Activated CD4-positive, alpha-beta T cell treated with anti-CD3 and anti-CD28 coated beads, Interleukin-2, amount 10 ng/mL, durations not matched to agents 24 days and 14 days (primary cell): ENCODE results near the gene SMAP1. TPM values are rescaled to one million over a fixed set of nuclear protein-coding genes. Genes with fewer than 3 reads are reported as not detected.

ENCODE experiments used
- DNase-seq: peaks from one replicate; pipeline ENCODE4 v3.0.0; 2022
- H3K27ac Mint-ChIP-seq: one replicate; pipeline ENCODE4 v1.8.0; 2022; ENCODE audit warnings: mild to moderate bottlenecking, mixed read lengths
- H3K27me3 Mint-ChIP-seq: one replicate; pipeline ENCODE4 v1.8.0; 2022; ENCODE audit warnings: mixed read lengths
- H3K36me3 Mint-ChIP-seq: one replicate; pipeline ENCODE4 v1.8.0; 2022; ENCODE audit warnings: low read depth, mild to moderate bottlenecking, mixed read lengths
- H3K4me1 Mint-ChIP-seq: one replicate; pipeline ENCODE4 v1.8.0; 2021; ENCODE audit warnings: mixed read lengths
- H3K4me3 Mint-ChIP-seq: one replicate; pipeline ENCODE4 v1.8.0; 2022; ENCODE audit warnings: mild to moderate bottlenecking, moderate library complexity, mixed read lengths
- H3K9me3 Mint-ChIP-seq: one replicate; pipeline ENCODE4 v1.8.0; 2021; ENCODE audit warnings: mixed read lengths
- intact Hi-C: fragments of 100-400 bp; cut with micrococcal nuclease; formaldehyde crosslinking; loops from one replicate; pipeline ENCODE4 v1.15.1; 2023
- total RNA-seq: library from RNA; stranded (reverse); gene quantifications from 2 replicates; pipeline ENCODE4 v1.2.3, GENCODE V29; 2022

SMAP1 gene
- total RNA-seq, 1 donor from 2014 or later: 23.2 TPM

- intact Hi-C loops: loop anchor here (1.0 to 10.0 kb wide), 4 partner anchors 73 to 570 kb away; partner anchors contain the start of gene B3GAT2
- no peaks in the 10 kb centered on the region for H3K9me3 Mint-ChIP-seq
- no peak overlapping the region for H3K4me3 Mint-ChIP-seq
- H3K36me3 Mint-ChIP-seq: no peaks in the 10 kb centered on the region
- H3K4me1 Mint-ChIP-seq: no peaks in the 10 kb centered on the region
- H3K27ac Mint-ChIP-seq: no peak overlapping the region
- DNase-seq: peak; percentile 88
- H3K27me3 Mint-ChIP-seq: peaks cover 14% of the 10 kb centered on the region
Observed at GRCh38 chr6:70884074-70884983, 216.6 kb downstream of the SMAP1 start.

- Mint-ChIP-seq H3K27me3 (peaks cover 9% of the 10 kb centered on the region), H3K9me3 (no peaks in the 10 kb centered on the region), H3K4me3 (no peak overlapping the region), H3K4me1 (no peaks in the 10 kb centered on the region), H3K27ac (no peak overlapping the region), H3K36me3 (no peaks in the 10 kb centered on the region)
- intact Hi-C loops: loop anchor here (10.0 kb wide), 1 partner anchor 571 kb away; no protein-coding TSS in a partner anchor
- no peak for DNase-seq
Observed at GRCh38 chr6:70886071-70886470, 218.4 kb downstream of the SMAP1 start.

GRCh38 chr6:70886661-70887060 lies 219.0 kb downstream of the SMAP1 start:
- H3K9me3 Mint-ChIP-seq: no peaks in the 10 kb centered on the region
- DNase-seq: no peak
- no peak overlapping the region for H3K4me3 Mint-ChIP-seq
- no peaks in the 10 kb centered on the region for H3K36me3 Mint-ChIP-seq
- peaks cover 6% of the 10 kb centered on the region for H3K27me3 Mint-ChIP-seq
- no peaks in the 10 kb centered on the region for H3K4me1 Mint-ChIP-seq
- intact Hi-C loops: loop anchor here (10.0 kb wide), 1 partner anchor 572 kb away; no protein-coding TSS in a partner anchor
- no peak overlapping the region for H3K27ac Mint-ChIP-seq

- Mint-ChIP-seq H3K27ac (no peak overlapping the region), H3K27me3 (peaks cover 8% of the 10 kb centered on the region), H3K4me3 (no peak overlapping the region), H3K36me3 (no peaks in the 10 kb centered on the region), H3K9me3 (no peaks in the 10 kb centered on the region), H3K4me1 (no peaks in the 10 kb centered on the region)
- no peak for DNase-seq
- intact Hi-C loops: loop anchor here (10.0 kb wide), 1 partner anchor 574 kb away; no protein-coding TSS in a partner anchor
Observed at GRCh38 chr6:70889270-70889669, 221.6 kb downstream of the SMAP1 start.

GRCh38 chr6:70894001-70894400 lies 226.3 kb downstream of the SMAP1 start:
- H3K36me3 Mint-ChIP-seq: no peaks in the 10 kb centered on the region
- H3K4me3 Mint-ChIP-seq: no peak overlapping the region
- intact Hi-C loops: no loop called here
- no peak for DNase-seq
- no peak overlapping the region for H3K27ac Mint-ChIP-seq
- no peaks in the 10 kb centered on the region for H3K9me3 Mint-ChIP-seq
- peaks cover 10% of the 10 kb centered on the region for H3K27me3 Mint-ChIP-seq
- no peaks in the 10 kb centered on the region for H3K4me1 Mint-ChIP-seq

- Mint-ChIP-seq H3K36me3 (no peaks in the 10 kb centered on the region), H3K4me3 (no peak overlapping the region), H3K9me3 (no peaks in the 10 kb centered on the region), H3K27ac (no peak overlapping the region), H3K4me1 (no peaks in the 10 kb centered on the region), H3K27me3 (peaks cover 9% of the 10 kb centered on the region)
- no peak for DNase-seq
- intact Hi-C loops: no loop called here
Observed at GRCh38 chr6:70900047-70900446, 232.4 kb downstream of the SMAP1 start.

- intact Hi-C loops: no loop called here
- Mint-ChIP-seq H3K27ac (no peak overlapping the region), H3K36me3 (no peaks in the 10 kb centered on the region), H3K4me1 (no peaks in the 10 kb centered on the region), H3K27me3 (peaks cover 9% of the 10 kb centered on the region), H3K4me3 (no peak overlapping the region), H3K9me3 (no peaks in the 10 kb centered on the region)
- no peak for DNase-seq
Observed at GRCh38 chr6:70901324-70901723, 233.6 kb downstream of the SMAP1 start.

GRCh38 chr6:70903665-70904452 lies 236.2 kb downstream of the SMAP1 start:
- intact Hi-C loops: no loop called here
- peaks cover 9% of the 10 kb centered on the region for H3K27me3 Mint-ChIP-seq
- H3K9me3 Mint-ChIP-seq: no peaks in the 10 kb centered on the region

GRCh38 chr6:70905742-70906141 lies 238.1 kb downstream of the SMAP1 start:
- intact Hi-C loops: no loop called here
- no peaks in the 10 kb centered on the region for H3K4me1 Mint-ChIP-seq
- no peak overlapping the region for H3K4me3 Mint-ChIP-seq
- no peak for DNase-seq
- no peaks in the 10 kb centered on the region for H3K9me3 Mint-ChIP-seq
- no peaks in the 10 kb centered on the region for H3K36me3 Mint-ChIP-seq
- no peak overlapping the region for H3K27ac Mint-ChIP-seq
- H3K27me3 Mint-ChIP-seq: peaks cover 9% of the 10 kb centered on the region

More at GRCh38 chr6:70903665-70904452, 236.2 kb downstream of the SMAP1 start:
- no peak for DNase-seq
- H3K4me1 Mint-ChIP-seq: no peaks in the 10 kb centered on the region
- no peaks in the 10 kb centered on the region for H3K36me3 Mint-ChIP-seq
- H3K4me3 Mint-ChIP-seq: no peak overlapping the region
- no peak overlapping the region for H3K27ac Mint-ChIP-seq

Other genes with a start within 250 kb of the SMAP1 start
- gene SDHAF4, start 101.0 kb upstream of the SMAP1 start, total RNA-seq: 9.5 and 14.3 TPM in 2 replicates